NCI-H748 (cell line): ENCODE results near the gene FAM13C.
"Not testable (repeated sequence)": the region's sequence is repeated elsewhere in the genome, so short reads cannot be mapped to it uniquely, and the experiment has no call there.

Source experiments
- DNase-seq: peaks from one replicate; lab custom pipeline; 2025; ENCODE audit not compliant: unreplicated experiment; lab: John Stamatoyannopoulos, UW

The FAM13C gene

DNA sequence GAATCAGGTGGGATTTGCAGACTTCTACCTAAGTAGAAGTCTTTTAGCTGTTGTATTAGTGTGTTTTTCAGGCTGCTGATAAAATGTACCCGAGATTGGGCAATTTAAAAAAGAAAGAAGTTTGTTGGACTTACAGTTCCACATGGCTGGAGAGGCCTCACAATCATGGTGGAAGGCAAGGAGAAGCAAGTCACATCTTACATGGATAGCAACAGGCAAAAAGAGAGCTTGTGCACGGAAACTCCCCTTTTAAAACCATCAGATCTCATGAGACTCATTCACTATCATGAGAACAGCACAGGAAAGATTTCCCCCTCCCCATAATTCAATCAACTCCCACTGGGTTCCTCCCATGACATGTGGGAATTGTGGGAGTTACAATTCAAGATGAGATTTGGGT is 123.2 kb downstream of the FAM13C start:
- DNase-seq = not testable (repeated sequence)

DNA sequence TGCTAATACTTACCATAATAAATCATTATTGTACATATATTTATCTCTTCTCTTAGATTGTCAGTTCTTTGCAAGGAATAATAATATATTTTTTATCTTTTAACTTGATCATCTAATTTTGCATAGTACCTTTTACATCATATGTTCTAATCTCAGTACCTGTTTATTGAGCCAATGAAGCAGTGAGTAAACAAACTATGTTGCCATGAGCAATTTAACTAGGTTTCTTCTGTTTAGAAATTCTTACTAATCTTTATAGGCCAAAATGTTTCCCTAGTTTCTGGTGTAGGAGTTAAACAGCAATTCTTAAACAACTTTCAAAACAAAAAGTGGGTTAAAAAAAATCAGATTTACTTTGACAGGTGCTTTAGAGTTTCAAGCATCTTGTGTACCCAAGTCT is 124.6 kb downstream of the FAM13C start:
- DNase-seq = no peak

DNA sequence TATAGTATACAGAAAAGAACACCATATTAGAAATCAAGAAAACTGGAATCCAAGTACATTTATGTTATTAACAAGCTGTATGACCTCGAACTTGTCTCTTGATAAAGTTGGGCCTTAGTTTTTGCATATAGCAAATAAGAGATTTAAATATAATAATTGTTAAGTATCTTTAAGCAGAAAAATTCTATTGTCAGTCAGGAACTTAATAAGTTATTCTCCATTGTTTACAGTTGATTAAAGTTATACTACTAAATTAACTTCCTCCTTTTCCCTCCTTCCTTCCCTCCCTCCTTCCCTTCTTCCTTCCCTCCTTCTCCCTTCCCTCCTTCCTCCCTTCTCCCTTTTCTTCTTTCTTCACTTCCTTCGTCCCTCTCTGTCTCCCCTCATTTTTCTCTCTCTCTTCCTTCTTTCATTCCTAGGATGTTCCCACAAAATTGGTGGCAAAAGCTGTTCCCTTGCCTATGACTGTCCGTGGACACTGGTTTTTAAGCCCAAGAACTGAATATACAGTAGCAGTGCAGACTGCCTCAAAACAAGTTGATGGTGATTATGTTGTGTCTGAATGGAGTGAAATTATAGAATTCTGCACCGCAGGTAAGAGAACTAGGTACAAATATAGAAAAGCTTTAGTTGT is 126.2 kb downstream of the FAM13C start:
- no peak for DNase-seq

DNA sequence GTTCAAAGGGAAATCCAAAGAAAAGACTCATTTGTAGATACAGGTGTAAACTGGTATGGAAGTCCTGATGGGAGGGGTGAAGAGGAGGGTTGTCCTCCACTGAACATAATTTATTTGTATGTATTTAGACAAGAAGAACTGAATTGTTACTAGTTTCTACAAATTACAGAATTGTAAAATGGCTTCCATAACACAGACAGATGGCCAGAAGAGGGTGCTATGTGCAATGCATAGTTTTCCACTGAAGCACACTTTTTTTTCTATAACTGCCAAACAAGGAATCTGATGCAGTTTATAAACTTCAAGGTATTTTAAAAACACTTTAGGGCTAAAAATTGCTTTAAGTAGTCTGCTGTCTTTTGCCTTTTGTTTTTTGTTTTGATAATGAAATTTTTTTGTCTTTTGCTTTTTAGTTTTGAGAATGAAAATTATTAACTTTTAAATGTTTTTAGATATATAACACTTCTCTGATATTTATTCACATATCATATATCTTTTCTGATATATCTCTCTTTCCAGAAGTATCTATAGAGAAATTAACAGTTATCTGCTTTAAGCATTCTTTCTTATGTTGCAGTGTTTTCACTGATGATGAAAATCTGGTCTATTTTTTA is 127.4 kb downstream of the FAM13C start:
- peak; percentile 38 for DNase-seq

DNA sequence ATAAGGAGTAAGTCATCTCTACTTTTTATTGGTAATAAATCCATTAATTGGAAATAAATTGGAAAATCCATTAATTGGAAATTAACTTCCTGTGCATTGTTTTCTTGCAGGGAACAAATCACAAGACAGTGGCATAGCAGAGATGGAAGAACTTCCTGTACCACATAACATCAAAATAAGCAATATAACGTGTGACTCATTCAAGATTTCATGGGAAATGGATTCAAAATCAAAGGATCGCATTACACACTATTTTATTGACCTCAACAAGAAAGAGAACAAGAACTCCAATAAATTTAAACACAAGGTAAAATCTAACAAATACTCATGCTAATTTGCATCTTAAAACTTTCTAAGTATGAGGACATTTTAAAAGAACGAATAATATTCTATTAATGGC is 128.2 kb downstream of the FAM13C start:
- no peak for DNase-seq

DNA sequence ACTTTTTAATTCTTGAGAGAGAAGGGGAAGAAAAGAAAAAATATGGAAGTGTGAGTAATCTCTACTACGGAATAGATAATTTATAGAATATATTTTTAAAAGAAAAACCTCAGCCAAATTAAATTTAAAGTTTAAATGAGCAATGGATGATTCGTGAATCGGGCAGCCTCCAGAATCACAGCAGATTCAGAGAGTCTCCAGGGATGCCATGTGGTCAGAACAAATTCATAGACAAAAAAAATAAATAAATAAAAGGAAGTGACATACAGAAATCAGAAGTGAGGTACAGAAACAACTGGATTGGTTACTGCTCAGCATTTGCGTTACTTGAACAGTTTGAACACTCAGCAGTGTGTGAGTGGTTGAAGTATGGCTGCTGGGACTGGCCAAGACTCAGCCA is 132.9 kb downstream of the FAM13C start:
- no peak for DNase-seq

DNA sequence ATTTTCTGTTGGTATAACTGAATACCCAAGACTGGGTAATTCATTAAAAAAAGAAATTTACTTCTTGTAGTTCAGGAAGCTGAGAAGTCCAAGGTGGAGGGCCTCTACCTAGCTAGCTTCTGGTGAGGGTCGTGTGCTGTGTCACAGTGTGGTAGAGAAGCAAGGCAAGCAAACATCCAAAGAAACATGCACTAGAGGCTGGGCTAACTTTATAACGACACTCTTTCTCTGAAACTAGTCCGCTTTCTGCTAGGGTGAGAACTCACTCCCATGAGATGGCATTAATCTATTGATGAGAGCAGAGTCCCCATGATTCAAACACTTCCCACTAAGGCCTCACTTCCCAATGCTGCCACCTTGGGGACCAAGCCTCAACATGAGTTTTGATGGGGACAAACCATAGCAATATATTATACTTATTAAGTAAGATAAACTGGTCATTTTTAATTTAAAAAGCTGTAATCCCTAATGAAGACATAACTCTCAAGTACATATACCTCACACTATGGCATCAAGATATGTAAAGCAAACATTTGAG is 135.1 kb downstream of the FAM13C start:
- DNase-seq = no peak

DNA sequence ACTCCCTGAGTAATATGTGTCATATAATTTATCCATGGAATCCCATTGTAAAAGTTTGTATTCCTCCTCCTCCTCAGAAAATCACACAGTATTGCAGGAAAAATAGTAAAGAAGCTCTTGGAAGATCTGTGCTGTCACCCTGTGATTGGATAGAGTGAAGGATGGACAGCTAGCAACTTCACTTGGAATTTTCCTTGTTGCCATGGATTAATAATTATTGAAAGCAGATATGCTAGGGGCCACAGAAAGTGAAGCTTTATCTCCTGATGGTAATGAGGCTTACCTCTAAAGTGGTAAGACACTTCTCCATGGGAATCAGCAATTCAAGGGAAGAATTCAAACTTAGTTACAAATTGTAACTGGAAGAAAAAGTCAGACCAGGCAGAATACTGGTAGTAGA is 137.1 kb downstream of the FAM13C start:
- DNase-seq = no peak

DNA sequence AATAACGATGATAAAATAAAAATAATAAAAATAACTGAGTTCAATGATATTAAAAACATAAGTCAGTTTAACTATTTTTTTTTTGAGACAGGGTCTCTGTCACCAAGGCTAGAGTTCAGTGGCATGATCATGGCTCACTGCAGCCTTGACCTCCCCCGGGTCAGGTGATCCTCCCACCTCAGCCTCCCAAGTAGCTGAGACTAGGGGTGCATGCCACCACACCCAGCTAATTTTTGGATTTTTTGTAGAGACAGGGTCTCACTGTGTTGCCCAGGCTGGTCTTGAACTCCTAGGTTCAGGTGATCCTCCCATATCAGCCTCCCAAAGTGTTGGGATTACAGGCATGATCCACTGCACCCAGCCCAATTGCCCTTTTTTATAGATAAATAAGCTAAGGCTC is 138.8 kb downstream of the FAM13C start:
- DNase-seq = not testable (repeated sequence)

DNA sequence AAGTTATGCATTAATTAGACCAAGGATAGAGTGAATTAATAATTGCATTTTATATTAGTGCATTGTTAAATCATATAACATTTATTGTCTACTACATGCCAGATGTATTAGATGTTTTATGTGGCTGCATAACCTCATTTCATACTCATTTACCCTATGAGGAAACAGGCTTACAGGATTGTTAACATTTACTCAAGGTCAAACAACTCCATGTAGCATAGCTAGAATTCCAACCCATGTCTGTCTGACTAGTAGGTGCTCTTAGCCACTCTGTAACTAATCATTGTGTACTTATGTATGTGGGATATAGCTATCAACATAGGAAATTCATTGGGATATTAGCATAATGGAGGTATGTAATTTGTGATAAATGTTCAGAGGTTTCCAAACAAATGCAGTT is 139.6 kb downstream of the FAM13C start:
- no peak for DNase-seq

DNA sequence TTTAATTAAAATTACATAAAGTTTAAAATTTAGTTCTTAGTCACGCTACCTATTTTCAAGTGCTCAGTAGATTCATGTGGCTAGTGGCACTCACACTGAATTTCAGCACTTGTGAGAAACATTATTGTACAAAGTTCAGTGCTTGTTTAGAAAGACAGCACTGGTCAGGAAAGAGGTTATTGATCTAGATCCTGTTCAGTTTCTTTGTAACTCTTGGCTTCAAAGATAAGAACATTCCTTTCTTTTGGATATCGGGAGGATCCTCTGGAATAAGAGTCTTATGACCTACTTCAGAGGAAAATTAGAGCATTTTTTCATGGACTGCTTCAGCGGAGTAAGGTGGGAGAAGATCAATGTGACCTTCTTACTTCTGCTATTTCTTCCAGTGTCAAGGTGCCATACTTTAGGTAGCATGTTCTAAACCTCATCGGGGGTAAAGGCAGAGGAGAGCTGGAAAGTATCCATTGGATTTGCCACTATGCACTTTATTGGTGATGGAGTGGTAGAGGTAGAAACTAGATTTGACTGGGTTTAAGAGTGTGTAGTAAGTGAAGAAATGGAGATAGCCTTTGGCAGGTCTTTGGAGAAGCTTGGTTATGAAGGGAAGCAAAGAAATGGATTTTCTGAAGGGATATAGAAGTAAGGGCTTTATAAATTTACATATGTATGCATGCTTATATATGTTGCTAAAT is 146.0 kb downstream of the FAM13C start:
- no peak for DNase-seq

DNA sequence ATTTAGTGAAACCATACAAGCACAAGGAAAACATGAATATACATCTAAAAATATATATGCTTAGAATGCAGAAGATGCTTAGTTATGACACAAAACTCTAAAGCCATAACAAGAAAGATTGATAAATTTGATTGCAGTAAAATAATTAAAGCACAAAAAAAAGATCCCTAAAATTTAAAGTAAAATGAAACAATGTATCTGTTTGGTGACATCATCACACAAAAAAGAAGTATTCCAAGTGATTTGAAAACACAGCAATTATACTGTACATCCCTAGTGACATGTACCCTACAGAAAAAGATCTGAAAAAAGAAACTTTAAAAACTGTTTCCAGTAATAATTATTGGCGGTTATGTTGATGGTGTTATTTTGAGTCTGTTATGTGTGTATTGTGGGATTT is 148.2 kb downstream of the FAM13C start:
- DNase-seq = no peak

DNA sequence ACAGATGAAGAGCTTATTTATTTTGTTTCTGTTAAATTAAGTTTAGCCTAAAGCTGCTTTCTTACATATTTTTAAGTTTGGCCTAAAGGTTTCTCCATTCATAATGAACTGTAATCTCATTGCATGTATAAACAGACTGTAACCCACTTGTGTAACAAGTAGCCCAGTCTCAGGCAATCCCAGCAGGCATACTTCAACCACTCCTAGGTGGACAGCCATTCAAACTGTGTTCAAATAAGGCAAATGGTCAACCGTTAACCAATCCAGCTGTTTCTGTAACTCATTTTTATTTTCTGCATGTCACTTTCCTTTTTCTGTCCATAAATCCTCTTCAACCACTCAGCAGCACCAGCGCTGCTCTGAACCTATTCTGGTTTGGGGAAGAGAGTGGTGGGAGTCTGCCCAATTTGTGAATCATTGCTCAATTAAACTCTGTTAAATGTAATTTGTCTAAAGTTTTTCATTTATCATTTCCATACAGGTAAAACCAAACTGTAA is 150.0 kb downstream of the FAM13C start:
- DNase-seq = no peak

DNA sequence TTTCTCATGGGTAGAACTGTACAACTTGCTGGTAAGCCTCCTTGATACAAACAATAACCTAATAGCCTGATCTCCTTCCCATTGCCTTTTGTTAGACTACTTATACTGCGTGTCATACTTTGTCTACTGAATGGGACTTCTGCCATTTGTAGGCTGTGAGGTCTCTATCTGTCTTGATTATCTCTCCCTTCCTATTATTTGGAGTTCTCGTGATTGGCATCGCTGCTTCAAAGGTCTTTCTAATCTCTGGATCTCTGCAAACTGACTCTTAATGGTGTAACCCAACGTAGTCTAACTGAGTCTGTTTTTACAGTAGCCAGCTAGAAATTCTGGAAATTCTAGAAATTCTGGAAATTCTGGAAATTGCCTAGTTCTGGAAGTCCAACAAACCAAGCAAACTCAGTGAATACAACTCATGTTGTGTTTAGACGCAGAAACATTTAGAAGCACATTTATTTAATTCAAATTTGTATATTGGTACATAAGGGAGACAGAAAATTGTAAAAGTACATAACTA is 156.1 kb downstream of the FAM13C start:
- no peak for DNase-seq
